Measurements from ENCODE around the gene WDR27. TPM values are rescaled to one million over a fixed set of nuclear protein-coding genes. Genes with fewer than 3 reads are reported as not detected.

The WDR27 gene
- total RNA-seq, 2 donors from 2014 or later = 17.8 to 53.1 TPM

DNA sequence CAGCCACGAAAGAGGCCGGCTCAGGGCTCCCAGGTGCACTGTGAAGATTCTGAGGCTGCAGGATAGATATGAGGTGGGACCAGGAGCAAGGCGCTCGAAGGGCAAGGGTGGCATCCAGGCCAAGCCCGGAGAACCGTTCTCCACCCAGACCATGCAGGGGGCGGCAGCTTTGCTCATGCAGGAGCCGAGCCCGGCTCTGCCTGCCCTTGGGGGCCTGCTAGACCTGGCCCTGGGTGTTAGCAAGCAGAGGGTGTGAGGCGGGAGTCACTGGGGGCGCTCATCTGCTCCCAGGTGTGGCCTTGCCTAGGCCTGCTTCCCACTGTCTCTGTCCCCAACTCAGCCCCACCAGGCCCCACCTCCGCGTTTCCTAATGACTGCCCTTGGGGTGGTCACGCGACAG, 59.4 kb downstream of the WDR27 start:
- no peak overlapping the region for H3K27ac ChIP-seq
- 93% methylated on average over 15 of the region's 15 CpGs for WGBS

GRCh38 chr6:169641461-169642085, 60.3 kb downstream of the WDR27 start:
- Histone ChIP-seq H3K4me1 (replicated peaks) (no peaks in the 10 kb centered on the region), H3K9me3 (no peaks in the 10 kb centered on the region), H3K4me3 (no peak overlapping the region), H3K36me3 (no peaks in the 10 kb centered on the region), H3K27me3 (replicated peaks; ENCODE audit: insufficient read depth) (no peaks in the 10 kb centered on the region), H3K27ac (no peak overlapping the region)
- no peak for DNase-seq (ENCODE audit: low spot score)
- intact Hi-C loops (cut with DNase I) = no loop called here
- TF ChIP-seq POLR2AphosphoS5 (IDR thresholded peaks at IDR 0.05) = no peak
- TF ChIP-seq POLR2A (IDR thresholded peaks at IDR 0.05) = no peak
- TF ChIP-seq CTCF (IDR thresholded peaks at IDR 0.05) = no peak
- WGBS = 96% methylated on average over 28 of the region's 28 CpGs

More for the DNA sequence above, 59.4 kb downstream of the WDR27 start:
- no peaks in the 10 kb centered on the region for H3K27me3 ChIP-seq (replicated peaks; ENCODE audit: insufficient read depth)
- intact Hi-C loops (cut with DNase I) = no loop called here
- H3K4me1 ChIP-seq (replicated peaks) = no peaks in the 10 kb centered on the region
- H3K36me3 ChIP-seq = no peaks in the 10 kb centered on the region
- H3K4me3 ChIP-seq = no peak overlapping the region
- TF ChIP-seq CTCF (IDR thresholded peaks at IDR 0.05) (no peak), POLR2AphosphoS5 (IDR thresholded peaks at IDR 0.05) (no peak), POLR2A (IDR thresholded peaks at IDR 0.05) (no peak)
- H3K9me3 ChIP-seq = no peaks in the 10 kb centered on the region
- no peak for DNase-seq (ENCODE audit: low spot score)

GRCh38 chr6:169640983-169641382, 60.8 kb downstream of the WDR27 start:
- no peak for TF ChIP-seq POLR2AphosphoS5 (IDR thresholded peaks at IDR 0.05)
- no peak for TF ChIP-seq POLR2A (IDR thresholded peaks at IDR 0.05)
- no peak for TF ChIP-seq CTCF (IDR thresholded peaks at IDR 0.05)
- DNase-seq (ENCODE audit: low spot score) = no peak
- Histone ChIP-seq H3K4me1 (replicated peaks) (no peaks in the 10 kb centered on the region), H3K27me3 (replicated peaks; ENCODE audit: insufficient read depth) (no peaks in the 10 kb centered on the region), H3K9me3 (no peaks in the 10 kb centered on the region), H3K27ac (no peak overlapping the region), H3K36me3 (no peaks in the 10 kb centered on the region), H3K4me3 (no peak overlapping the region)
- whole genome bisulfite sequencing = 92% methylated on average over 18 of the region's 18 CpGs
- intact Hi-C loops (cut with DNase I) = no loop called here

GRCh38 chr6:169640351-169640852, 61.4 kb downstream of the WDR27 start:
- no peaks in the 10 kb centered on the region for H3K4me1 ChIP-seq (replicated peaks)
- H3K27me3 ChIP-seq (replicated peaks; ENCODE audit: insufficient read depth) = no peaks in the 10 kb centered on the region
- no peak overlapping the region for H3K27ac ChIP-seq
- intact Hi-C loops (cut with DNase I) = no loop called here
- H3K36me3 ChIP-seq = no peaks in the 10 kb centered on the region
- H3K4me3 ChIP-seq = no peak overlapping the region
- 84% methylated on average over 18 of the region's 18 CpGs for WGBS
- H3K9me3 ChIP-seq = no peaks in the 10 kb centered on the region
- TF ChIP-seq CTCF (IDR thresholded peaks at IDR 0.05) (no peak), POLR2A (IDR thresholded peaks at IDR 0.05) (no peak), POLR2AphosphoS5 (IDR thresholded peaks at IDR 0.05) (no peak)
- no peak for DNase-seq (ENCODE audit: low spot score)

DNA sequence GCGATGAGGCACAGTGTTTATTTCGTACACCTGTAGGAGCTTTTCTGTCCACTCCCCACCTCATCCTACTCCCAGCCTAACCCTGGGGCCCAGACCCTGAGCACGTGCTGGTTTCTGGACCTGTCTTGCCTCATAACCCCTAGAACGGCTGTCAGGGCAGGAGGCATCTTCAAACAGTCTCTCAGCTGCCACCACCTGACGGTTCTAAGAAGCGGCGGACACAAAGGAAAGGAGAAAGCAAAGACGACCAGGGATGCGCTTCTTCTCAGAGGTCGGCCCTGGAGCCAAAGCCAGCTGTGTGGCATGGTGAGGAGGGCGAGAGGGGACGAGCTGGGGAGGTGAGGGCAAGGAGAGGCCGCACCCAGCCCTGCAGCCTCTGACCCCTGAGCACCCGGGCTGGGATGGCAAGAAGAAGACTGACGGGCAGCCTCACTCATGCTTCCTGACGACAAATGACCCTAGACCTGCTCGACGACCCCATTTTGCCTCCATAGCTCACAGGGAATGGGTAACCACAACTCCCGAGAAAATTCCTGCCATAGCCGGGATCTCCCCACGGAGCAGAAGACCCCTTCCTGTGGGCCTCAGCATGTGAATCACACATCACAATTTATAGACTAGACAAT, 62.1 kb downstream of the WDR27 start:
- no peak for DNase-seq (ENCODE audit: low spot score)
- TF ChIP-seq POLR2AphosphoS5 (IDR thresholded peaks at IDR 0.05) (no peak), POLR2A (IDR thresholded peaks at IDR 0.05) (no peak), CTCF (IDR thresholded peaks at IDR 0.05) (no peak)
- no peaks in the 10 kb centered on the region for H3K36me3 ChIP-seq
- no peaks in the 10 kb centered on the region for H3K9me3 ChIP-seq
- H3K4me1 ChIP-seq (replicated peaks) = no peaks in the 10 kb centered on the region
- H3K27ac ChIP-seq = no peak overlapping the region
- H3K27me3 ChIP-seq (replicated peaks; ENCODE audit: insufficient read depth) = no peaks in the 10 kb centered on the region
- H3K4me3 ChIP-seq = no peak overlapping the region
- intact Hi-C loops (cut with DNase I) = no loop called here
- 76% methylated on average over 21 of the region's 21 CpGs for WGBS

Measured in prostate gland (tissue), 2 donors.